ENCODE measurements around the gene ZNF648.
"Not testable (repeated sequence)": the region's sequence is repeated elsewhere in the genome, so short reads cannot be mapped to it uniquely, and the experiment has no call there.

The ZNF648 gene

GRCh38 chr1:182061594-182061993 lies at the start of gene ZNF648:
TSS of gene ZNF648 (minus strand) at chr1:182061712. CDS start at chr1:182058010, 3,702 bp downstream.
- no peaks in the 10 kb centered on the region for H3K27me3 ChIP-seq (ENCODE audit: control insufficient read depth, insufficient read depth, low read length)
- no peak within 1 kb of the TSS for H3K4me3 ChIP-seq (ENCODE audit: low read length)
- no peak within 1 kb of the TSS for H3K27ac ChIP-seq (ENCODE audit: low read length)
- no peak within 1 kb of the TSS for H3K9ac ChIP-seq (ENCODE audit: low read length)
- H3K4me1 ChIP-seq (ENCODE audit: control insufficient read depth, low read depth, low read length): no peaks in the 10 kb centered on the region
- no peaks in the 10 kb centered on the region for H3K9me3 ChIP-seq (ENCODE audit: control insufficient read depth, low read depth, low read length)
- H3K36me3 ChIP-seq (ENCODE audit: control insufficient read depth, low read depth, low read length): no peaks in the 10 kb centered on the region

- H3K27ac ChIP-seq (ENCODE audit: low read length): no peak overlapping the region
- H3K36me3 ChIP-seq (ENCODE audit: control insufficient read depth, low read depth, low read length): no peaks in the 10 kb centered on the region
- H3K4me3 ChIP-seq (ENCODE audit: low read length): no peak overlapping the region
- no peaks in the 10 kb centered on the region for H3K9me3 ChIP-seq (ENCODE audit: control insufficient read depth, low read depth, low read length)
- H3K4me1 ChIP-seq (ENCODE audit: control insufficient read depth, low read depth, low read length): no peaks in the 10 kb centered on the region
- no peaks in the 10 kb centered on the region for H3K27me3 ChIP-seq (ENCODE audit: control insufficient read depth, insufficient read depth, low read length)
- no peak overlapping the region for H3K9ac ChIP-seq (ENCODE audit: low read length)
Observed at GRCh38 chr1:182110635-182111034, 49.1 kb upstream of the ZNF648 start.

- no peak overlapping the region for H3K9ac ChIP-seq (ENCODE audit: low read length)
- H3K9me3 ChIP-seq (ENCODE audit: control insufficient read depth, low read depth, low read length): no peaks in the 10 kb centered on the region
- no peak overlapping the region for H3K27ac ChIP-seq (ENCODE audit: low read length)
- no peaks in the 10 kb centered on the region for H3K4me1 ChIP-seq (ENCODE audit: control insufficient read depth, low read depth, low read length)
- no peaks in the 10 kb centered on the region for H3K36me3 ChIP-seq (ENCODE audit: control insufficient read depth, low read depth, low read length)
- no peak overlapping the region for H3K4me3 ChIP-seq (ENCODE audit: low read length)
- H3K27me3 ChIP-seq (ENCODE audit: control insufficient read depth, insufficient read depth, low read length): no peaks in the 10 kb centered on the region
Observed at GRCh38 chr1:182109771-182110170, 48.3 kb upstream of the ZNF648 start.

GRCh38 chr1:182107209-182107608 lies 45.7 kb upstream of the ZNF648 start:
- no peaks in the 10 kb centered on the region for H3K27me3 ChIP-seq (ENCODE audit: control insufficient read depth, insufficient read depth, low read length)
- H3K4me1 ChIP-seq (ENCODE audit: control insufficient read depth, low read depth, low read length): peaks cover 3% of the 10 kb centered on the region
- H3K4me3 ChIP-seq (ENCODE audit: low read length): no peak overlapping the region
- H3K27ac ChIP-seq (ENCODE audit: low read length): no peak overlapping the region
- H3K9ac ChIP-seq (ENCODE audit: low read length): no peak overlapping the region
- no peaks in the 10 kb centered on the region for H3K9me3 ChIP-seq (ENCODE audit: control insufficient read depth, low read depth, low read length)
- H3K36me3 ChIP-seq (ENCODE audit: control insufficient read depth, low read depth, low read length): no peaks in the 10 kb centered on the region

- Histone ChIP-seq H3K4me3 (ENCODE audit: low read length) (peak overlapping the region; percentile 39), H3K9me3 (ENCODE audit: control insufficient read depth, low read depth, low read length) (no peaks in the 10 kb centered on the region), H3K4me1 (ENCODE audit: control insufficient read depth, low read depth, low read length) (peaks cover 20% of the 10 kb centered on the region), H3K27ac (ENCODE audit: low read length) (peak overlapping the region; percentile 81), H3K36me3 (ENCODE audit: control insufficient read depth, low read depth, low read length) (no peaks in the 10 kb centered on the region), H3K27me3 (ENCODE audit: control insufficient read depth, insufficient read depth, low read length) (no peaks in the 10 kb centered on the region), H3K9ac (ENCODE audit: low read length) (peak overlapping the region; percentile 41)
Observed at GRCh38 chr1:182102043-182102416, 40.5 kb upstream of the ZNF648 start.

GRCh38 chr1:182101415-182102042 lies 40.0 kb upstream of the ZNF648 start:
- Histone ChIP-seq H3K9me3 (ENCODE audit: control insufficient read depth, low read depth, low read length) (no peaks in the 10 kb centered on the region), H3K4me1 (ENCODE audit: control insufficient read depth, low read depth, low read length) (peaks cover 20% of the 10 kb centered on the region), H3K36me3 (ENCODE audit: control insufficient read depth, low read depth, low read length) (no peaks in the 10 kb centered on the region), H3K4me3 (ENCODE audit: low read length) (peak overlapping the region; percentile 39), H3K27me3 (ENCODE audit: control insufficient read depth, insufficient read depth, low read length) (no peaks in the 10 kb centered on the region), H3K9ac (ENCODE audit: low read length) (peak overlapping the region; percentile 41), H3K27ac (ENCODE audit: low read length) (peak overlapping the region; percentile 81)

GRCh38 chr1:182098301-182098700 lies 36.8 kb upstream of the ZNF648 start:
- Histone ChIP-seq H3K27me3 (ENCODE audit: control insufficient read depth, insufficient read depth, low read length) (no peaks in the 10 kb centered on the region), H3K36me3 (ENCODE audit: control insufficient read depth, low read depth, low read length) (no peaks in the 10 kb centered on the region), H3K9me3 (ENCODE audit: control insufficient read depth, low read depth, low read length) (no peaks in the 10 kb centered on the region), H3K4me3 (ENCODE audit: low read length) (no peak overlapping the region), H3K4me1 (ENCODE audit: control insufficient read depth, low read depth, low read length) (peaks cover 24% of the 10 kb centered on the region), H3K9ac (ENCODE audit: low read length) (no peak overlapping the region), H3K27ac (ENCODE audit: low read length) (no peak overlapping the region)

GRCh38 chr1:182095946-182096345 lies 34.4 kb upstream of the ZNF648 start:
- Histone ChIP-seq H3K4me3 (ENCODE audit: low read length) (no peak overlapping the region), H3K9ac (ENCODE audit: low read length) (no peak overlapping the region), H3K9me3 (ENCODE audit: control insufficient read depth, low read depth, low read length) (no peaks in the 10 kb centered on the region)

GRCh38 chr1:182094514-182095005 lies 33.0 kb upstream of the ZNF648 start:
- not testable (repeated sequence) for H3K9ac ChIP-seq (ENCODE audit: low read length); H3K9me3 ChIP-seq (ENCODE audit: control insufficient read depth, low read depth, low read length); H3K27ac ChIP-seq (ENCODE audit: low read length); H3K27me3 ChIP-seq (ENCODE audit: control insufficient read depth, insufficient read depth, low read length); H3K36me3 ChIP-seq (ENCODE audit: control insufficient read depth, low read depth, low read length); H3K4me1 ChIP-seq (ENCODE audit: control insufficient read depth, low read depth, low read length); H3K4me3 ChIP-seq (ENCODE audit: low read length)

More at GRCh38 chr1:182095946-182096345, 34.4 kb upstream of the ZNF648 start:
- peaks cover 11% of the 10 kb centered on the region for H3K4me1 ChIP-seq (ENCODE audit: control insufficient read depth, low read depth, low read length)
- no peaks in the 10 kb centered on the region for H3K36me3 ChIP-seq (ENCODE audit: control insufficient read depth, low read depth, low read length)
- H3K27ac ChIP-seq (ENCODE audit: low read length): no peak overlapping the region
- H3K27me3 ChIP-seq (ENCODE audit: control insufficient read depth, insufficient read depth, low read length): no peaks in the 10 kb centered on the region

GRCh38 chr1:182093781-182094180 lies 32.3 kb upstream of the ZNF648 start:
- Histone ChIP-seq H3K27me3 (ENCODE audit: control insufficient read depth, insufficient read depth, low read length) (no peaks in the 10 kb centered on the region), H3K36me3 (ENCODE audit: control insufficient read depth, low read depth, low read length) (no peaks in the 10 kb centered on the region), H3K9me3 (ENCODE audit: control insufficient read depth, low read depth, low read length) (no peaks in the 10 kb centered on the region), H3K27ac (ENCODE audit: low read length) (no peak overlapping the region), H3K4me1 (ENCODE audit: control insufficient read depth, low read depth, low read length) (peaks cover 4% of the 10 kb centered on the region), H3K9ac (ENCODE audit: low read length) (no peak overlapping the region), H3K4me3 (ENCODE audit: low read length) (no peak overlapping the region)

GRCh38 chr1:182092336-182092735 lies 30.8 kb upstream of the ZNF648 start:
- Histone ChIP-seq H3K9ac (ENCODE audit: low read length) (no peak overlapping the region), H3K4me1 (ENCODE audit: control insufficient read depth, low read depth, low read length) (peaks cover 4% of the 10 kb centered on the region), H3K27me3 (ENCODE audit: control insufficient read depth, insufficient read depth, low read length) (no peaks in the 10 kb centered on the region), H3K27ac (ENCODE audit: low read length) (no peak overlapping the region), H3K4me3 (ENCODE audit: low read length) (no peak overlapping the region), H3K9me3 (ENCODE audit: control insufficient read depth, low read depth, low read length) (no peaks in the 10 kb centered on the region), H3K36me3 (ENCODE audit: control insufficient read depth, low read depth, low read length) (no peaks in the 10 kb centered on the region)

GRCh38 chr1:182091083-182091482 lies 29.6 kb upstream of the ZNF648 start:
- H3K9ac ChIP-seq (ENCODE audit: low read length): no peak overlapping the region
- H3K27ac ChIP-seq (ENCODE audit: low read length): no peak overlapping the region
- H3K4me3 ChIP-seq (ENCODE audit: low read length): no peak overlapping the region
- H3K36me3 ChIP-seq (ENCODE audit: control insufficient read depth, low read depth, low read length): no peaks in the 10 kb centered on the region
- no peaks in the 10 kb centered on the region for H3K9me3 ChIP-seq (ENCODE audit: control insufficient read depth, low read depth, low read length)
- peaks cover 4% of the 10 kb centered on the region for H3K4me1 ChIP-seq (ENCODE audit: control insufficient read depth, low read depth, low read length)
- no peaks in the 10 kb centered on the region for H3K27me3 ChIP-seq (ENCODE audit: control insufficient read depth, insufficient read depth, low read length)
